MG63 (cell line): ENCODE data around the gene RACK1. TPM values are rescaled to one million over a fixed set of nuclear protein-coding genes. Genes with fewer than 3 reads are reported as not detected.
A peak's percentile ranks its signal among the peaks of the same experiment; 100 is the strongest.

Experiments used
- DNase-seq: peaks from one replicate; pipeline ENCODE4 v3.0.0-alpha.2; 2020
- H3K27me3 ChIP-seq: fragments of 250-450 bp; sonication (Bioruptor Pico); 2 replicates; pipeline ENCODE4 v1.5.1; 2020; ENCODE audit warnings: mild to moderate bottlenecking, moderate library complexity
- H3K36me3 ChIP-seq: fragments of 250-450 bp; sonication (Bioruptor Pico); 2 replicates; pipeline ENCODE4 v1.5.1; 2020; ENCODE audit warnings: mild to moderate bottlenecking, moderate library complexity
- H3K4me3 ChIP-seq: fragments of 250-450 bp; sonication (Bioruptor Pico); 2 replicates; pipeline ENCODE4 v1.5.1; 2020; ENCODE audit warnings: mild to moderate bottlenecking, moderate library complexity
- H3K9me3 ChIP-seq: fragments of 250-450 bp; sonication (Bioruptor Pico); 2 replicates; pipeline ENCODE4 v1.5.1; 2020; ENCODE audit warnings: mild to moderate bottlenecking, moderate library complexity
- total RNA-seq: library from RNA; depleted of rRNA; stranded (reverse); fragments of >200 nt; shearing (Covaris generic); gene quantifications from 2 replicates; pipeline ENCODE4 v1.2.3, GENCODE V29; 2014; ENCODE audit warnings: low replicate concordance

Gene RACK1
- total RNA-seq, 1 experiment from 2014 or later = 10,327 TPM

- H3K27me3 ChIP-seq = no peaks in the 10 kb centered on the region
- no peak overlapping the region for H3K4me3 ChIP-seq
- peaks cover 32% of the 10 kb centered on the region for H3K36me3 ChIP-seq
- DNase-seq = peak; percentile 72
- no peaks in the 10 kb centered on the region for H3K9me3 ChIP-seq
Observed at GRCh38 chr5:181263633-181264032, 19.9 kb upstream of the RACK1 start.

- peak; percentile 87 for DNase-seq
- Histone ChIP-seq H3K4me3 (peak overlapping the region; percentile 99), H3K36me3 (peaks cover 47% of the 10 kb centered on the region), H3K27me3 (no peaks in the 10 kb centered on the region), H3K9me3 (no peaks in the 10 kb centered on the region)
Observed at GRCh38 chr5:181261320-181262049, 17.8 kb upstream of the RACK1 start.

- H3K27me3 ChIP-seq = no peaks in the 10 kb centered on the region
- peaks cover 54% of the 10 kb centered on the region for H3K36me3 ChIP-seq
- peak; percentile 97 for DNase-seq
- no peaks in the 10 kb centered on the region for H3K9me3 ChIP-seq
- H3K4me3 ChIP-seq = peak within 1 kb of the TSS; percentile 99
Observed at GRCh38 chr5:181260720-181261319, 17.1 kb upstream of the RACK1 start, which contains the start of gene TRIM52. Gene TRIM52, minus strand, starts transcription at chr5:181261143. Its CDS starts 330 bp downstream, at chr5:181260813.

- H3K36me3 ChIP-seq = peaks cover 61% of the 10 kb centered on the region
Observed at GRCh38 chr5:181259974-181260719, 16.4 kb upstream of the RACK1 start.

GRCh38 chr5:181259283-181259682 is 15.6 kb upstream of the RACK1 start:
- no peak for DNase-seq
- no peaks in the 10 kb centered on the region for H3K27me3 ChIP-seq
- H3K4me3 ChIP-seq = peak overlapping the region; percentile 99
- H3K9me3 ChIP-seq = no peaks in the 10 kb centered on the region
- H3K36me3 ChIP-seq = peaks cover 66% of the 10 kb centered on the region

More at GRCh38 chr5:181259974-181260719, 16.4 kb upstream of the RACK1 start:
- Histone ChIP-seq H3K9me3 (no peaks in the 10 kb centered on the region), H3K4me3 (peak overlapping the region; percentile 99), H3K27me3 (no peaks in the 10 kb centered on the region)
- no peak for DNase-seq

GRCh38 chr5:181258576-181258975 is 14.9 kb upstream of the RACK1 start:
- Histone ChIP-seq H3K4me3 (peak overlapping the region; percentile 99), H3K36me3 (peaks cover 66% of the 10 kb centered on the region), H3K9me3 (no peaks in the 10 kb centered on the region), H3K27me3 (no peaks in the 10 kb centered on the region)
- DNase-seq = no peak

GRCh38 chr5:181255836-181256578 is 12.3 kb upstream of the RACK1 start:
- H3K9me3 ChIP-seq = no peaks in the 10 kb centered on the region
- H3K4me3 ChIP-seq = no peak overlapping the region
- no peaks in the 10 kb centered on the region for H3K27me3 ChIP-seq
- DNase-seq = no peak
- peaks cover 73% of the 10 kb centered on the region for H3K36me3 ChIP-seq

- H3K36me3 ChIP-seq = peaks cover 76% of the 10 kb centered on the region
Observed at GRCh38 chr5:181255276-181255675, 11.6 kb upstream of the RACK1 start.

GRCh38 chr5:181248277-181248676 is 4.6 kb upstream of the RACK1 start:
- Histone ChIP-seq H3K27me3 (no peaks in the 10 kb centered on the region), H3K9me3 (no peaks in the 10 kb centered on the region), H3K36me3 (peaks cover 67% of the 10 kb centered on the region), H3K4me3 (peak overlapping the region; percentile 69)
- DNase-seq = no peak

More at GRCh38 chr5:181255276-181255675, 11.6 kb upstream of the RACK1 start:
- no peak overlapping the region for H3K4me3 ChIP-seq
- H3K9me3 ChIP-seq = no peaks in the 10 kb centered on the region
- no peak for DNase-seq
- no peaks in the 10 kb centered on the region for H3K27me3 ChIP-seq

- Histone ChIP-seq H3K4me3 (peak overlapping the region; percentile 69), H3K27me3 (no peaks in the 10 kb centered on the region), H3K9me3 (no peaks in the 10 kb centered on the region), H3K36me3 (peaks cover 67% of the 10 kb centered on the region)
- DNase-seq = peak; percentile 98
Observed at GRCh38 chr5:181246276-181247049, 2.8 kb upstream of the RACK1 start.

- Histone ChIP-seq H3K36me3 (peaks cover 69% of the 10 kb centered on the region), H3K27me3 (no peaks in the 10 kb centered on the region), H3K4me3 (peak overlapping the region; percentile 69), H3K9me3 (no peaks in the 10 kb centered on the region)
- DNase-seq = peak; percentile 32
Observed at GRCh38 chr5:181245427-181246275, 1.9 kb upstream of the RACK1 start.

- H3K27me3 ChIP-seq = no peaks in the 10 kb centered on the region
- H3K9me3 ChIP-seq = no peaks in the 10 kb centered on the region
- H3K36me3 ChIP-seq = peaks cover 69% of the 10 kb centered on the region
- peak; percentile 36 for DNase-seq
- H3K4me3 ChIP-seq = peak overlapping the region; percentile 69
Observed at GRCh38 chr5:181243018-181243563, 615 bp downstream of the RACK1 start.

GRCh38 chr5:181242031-181242451 is 1.7 kb downstream of the RACK1 start:
- no peak for DNase-seq
- Histone ChIP-seq H3K27me3 (no peaks in the 10 kb centered on the region), H3K36me3 (peaks cover 70% of the 10 kb centered on the region), H3K4me3 (peak overlapping the region; percentile 69), H3K9me3 (no peaks in the 10 kb centered on the region)

GRCh38 chr5:181241393-181241975 is 2.2 kb downstream of the RACK1 start:
- DNase-seq = peak; percentile 80
- Histone ChIP-seq H3K27me3 (no peaks in the 10 kb centered on the region), H3K9me3 (no peaks in the 10 kb centered on the region), H3K36me3 (peaks cover 71% of the 10 kb centered on the region), H3K4me3 (peak overlapping the region; percentile 69)
